PC-9 (cell line): ENCODE measurements around the gene DLX4. TPM values are rescaled to one million over a fixed set of nuclear protein-coding genes. Genes with fewer than 3 reads are reported as not detected.

Experiments used
- BruUV-seq: library from RNA; stranded (reverse); fragments of 400-500 nt; replicated peaks from 2 replicates; lab custom pipeline; 2021; lab: Mats Ljungman, UMichigan
- CTCF ChIA-PET: fragments of 300-600 bp; sonication (Branson Sonifier 250); formaldehyde crosslinking; loops from one replicate; lab custom pipeline; 2022; ENCODE audit warnings: antibody characterized with exemption; lab: Charles Lee
- POLR2A ChIA-PET: fragments of 300-600 bp; sonication (Branson Sonifier 250); formaldehyde crosslinking; loops from one replicate; lab custom pipeline; 2022; ENCODE audit warnings: antibody characterized with exemption; ENCODE audit not compliant: unreplicated experiment; lab: Charles Lee
- DNase-seq, 2 experiments: peaks; one replicate each; pipeline versions ENCODE4 v3.0.0 to v3.0.0-alpha.2; 2015 to 2022; ENCODE audit warnings: mixed read lengths in 1 of 2
- H2AFZ ChIP-seq: fragments of 200-600 bp; sonication (generic); 2 replicates; pipeline ENCODE4 v1.8.1; 2017; ENCODE audit warnings: antibody characterized with exemption
- H3F3A ChIP-seq: fragments of 200-600 bp; sonication (generic); 2 replicates; pipeline ENCODE4 v1.8.1; 2017; ENCODE audit warnings: antibody characterized with exemption, mild to moderate bottlenecking, low read depth; ENCODE audit not compliant: insufficient read depth
- H3K27ac ChIP-seq: fragments of 200-600 bp; sonication (generic); 2 replicates; pipeline ENCODE4 v1.6.1; 2016; ENCODE audit warnings: mixed run types
- H3K27me3 ChIP-seq: fragments of 200-600 bp; sonication (generic); 2 replicates; pipeline ENCODE4 v1.6.1; 2016; ENCODE audit warnings: low read depth, mixed run types; ENCODE audit not compliant: insufficient read depth
- H3K36me3 ChIP-seq: fragments of 200-600 bp; sonication (generic); 2 replicates; pipeline ENCODE4 v1.6.1; 2016; ENCODE audit warnings: low read depth, mixed run types
- H3K4me1 ChIP-seq: fragments of 200-600 bp; sonication (generic); replicated peaks from 2 replicates; pipeline ENCODE4 v1.6.1; 2016; ENCODE audit warnings: mixed run types; ENCODE audit not compliant: insufficient read depth
- H3K4me2 ChIP-seq: fragments of 200-600 bp; sonication (generic); 2 replicates; pipeline ENCODE4 v1.6.1; 2017; ENCODE audit warnings: mixed run types
- H3K4me3 ChIP-seq: fragments of 200-600 bp; sonication (generic); 2 replicates; pipeline ENCODE4 v1.6.1; 2016; ENCODE audit warnings: mixed run types
- H3K79me2 ChIP-seq: fragments of 200-600 bp; sonication (generic); 2 replicates; pipeline ENCODE4 v1.6.1; 2017; ENCODE audit warnings: low read depth, mixed run types
- H3K9me2 ChIP-seq: fragments of 200-600 bp; sonication (generic); 2 replicates; pipeline ENCODE4 v1.8.1; 2017; ENCODE audit warnings: mild to moderate bottlenecking; ENCODE audit not compliant: insufficient read depth
- H3K9me3 ChIP-seq: fragments of 200-600 bp; sonication (generic); 2 replicates; pipeline ENCODE4 v1.8.1; 2016; ENCODE audit warnings: low read depth; ENCODE audit not compliant: insufficient read depth
- H4K20me1 ChIP-seq: fragments of 200-600 bp; sonication (generic); 2 replicates; pipeline ENCODE4 v1.8.1; 2017; ENCODE audit not compliant: insufficient read depth
- CTCF ChIP-seq: fragments of 200-600 bp; sonication (generic); conservative IDR thresholded peaks from 2 replicates; pipeline ENCODE4 v1.6.1; 2017; ENCODE audit warnings: mixed run types, antibody characterized with exemption, mild to moderate bottlenecking, moderate library complexity
- EZH2 ChIP-seq: fragments of 200-600 bp; sonication (generic); IDR thresholded peaks from 2 replicates; pipeline ENCODE4 v1.8.0; 2017; ENCODE audit warnings: antibody characterized with exemption, low read depth
- intact Hi-C: fragments of 100-400 bp; cut with micrococcal nuclease; formaldehyde crosslinking; loops from one replicate; pipeline ENCODE4 v1.10.0; 2022; ENCODE audit not compliant: unreplicated experiment
- total RNA-seq: library from RNA; stranded (reverse); gene quantifications from 2 replicates; pipeline ENCODE4 v1.2.3, GENCODE V29; 2021

The DLX4 gene
- total RNA-seq, 1 experiment from 2014 or later = 8.8 TPM

DNA sequence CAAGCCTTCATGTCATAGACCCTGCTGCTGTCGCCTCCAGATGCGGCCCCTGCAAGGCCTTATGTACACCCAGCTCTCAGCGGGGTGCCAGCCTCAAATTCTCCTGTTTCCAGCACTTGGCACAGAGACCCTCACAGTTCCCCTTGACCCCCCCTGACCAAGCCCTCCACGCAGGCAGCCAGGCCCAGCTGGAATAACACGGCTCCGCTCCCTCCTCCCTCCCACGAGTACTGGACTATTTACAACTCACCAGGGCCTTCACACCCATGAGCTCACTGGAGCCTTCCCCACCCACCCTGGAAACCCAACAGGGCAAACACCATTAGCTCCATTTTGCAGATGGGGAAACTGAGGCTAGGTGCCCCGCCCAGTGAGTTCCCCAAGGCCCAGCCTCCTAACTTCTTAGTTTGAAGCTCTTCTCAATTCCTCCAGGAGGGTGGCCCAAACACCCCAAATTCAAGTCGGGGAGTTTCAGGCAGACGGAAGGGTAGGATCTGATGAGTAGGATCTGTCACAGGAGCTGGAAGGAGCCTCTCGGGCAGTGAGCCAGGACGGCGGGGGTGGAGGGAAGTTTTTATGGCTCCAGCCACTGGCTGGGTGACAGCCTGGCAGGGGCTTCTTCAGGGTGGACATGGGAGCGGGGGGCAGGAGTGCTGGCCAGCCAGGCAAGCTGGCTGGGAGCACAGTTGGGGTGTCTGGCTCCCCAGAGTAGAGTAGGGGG, 17.5 kb upstream of the DLX4 start:
- Histone ChIP-seq H4K20me1 (no peaks in the 10 kb centered on the region), H3K36me3 (no peaks in the 10 kb centered on the region), H3K9me2 (no peaks in the 10 kb centered on the region), H3F3A (peaks cover 3% of the 10 kb centered on the region; the same call in 1 of the 2 replicates), H3K27me3 (peaks cover 3% of the 10 kb centered on the region; the same call in 1 of the 2 replicates), H3K27ac (no peak overlapping the region), H3K4me2 (no peak overlapping the region), H3K9me3 (no peaks in the 10 kb centered on the region), H3K4me1 (no peaks in the 10 kb centered on the region), H2AFZ (no peak overlapping the region), H3K4me3 (no peak overlapping the region), H3K79me2 (no peaks in the 10 kb centered on the region)
- ChIA-PET CTCF (interaction anchor here (0.5 to 2.3 kb wide), 4 partner anchors 24 to 611 kb away, joined by 3 to 22 read pairs (median 7); no protein-coding TSS in a partner anchor), POLR2A (no interaction called here)
- TF ChIP-seq CTCF (no peak), EZH2 (no peak)
- DNase-seq = no peak
- BruUV-seq = no TSS peak
- intact Hi-C loops = loop anchor here (1.0 to 2.0 kb wide), 3 partner anchors 44 to 90 kb away; partner anchors contain the start of gene DLX3

DNA sequence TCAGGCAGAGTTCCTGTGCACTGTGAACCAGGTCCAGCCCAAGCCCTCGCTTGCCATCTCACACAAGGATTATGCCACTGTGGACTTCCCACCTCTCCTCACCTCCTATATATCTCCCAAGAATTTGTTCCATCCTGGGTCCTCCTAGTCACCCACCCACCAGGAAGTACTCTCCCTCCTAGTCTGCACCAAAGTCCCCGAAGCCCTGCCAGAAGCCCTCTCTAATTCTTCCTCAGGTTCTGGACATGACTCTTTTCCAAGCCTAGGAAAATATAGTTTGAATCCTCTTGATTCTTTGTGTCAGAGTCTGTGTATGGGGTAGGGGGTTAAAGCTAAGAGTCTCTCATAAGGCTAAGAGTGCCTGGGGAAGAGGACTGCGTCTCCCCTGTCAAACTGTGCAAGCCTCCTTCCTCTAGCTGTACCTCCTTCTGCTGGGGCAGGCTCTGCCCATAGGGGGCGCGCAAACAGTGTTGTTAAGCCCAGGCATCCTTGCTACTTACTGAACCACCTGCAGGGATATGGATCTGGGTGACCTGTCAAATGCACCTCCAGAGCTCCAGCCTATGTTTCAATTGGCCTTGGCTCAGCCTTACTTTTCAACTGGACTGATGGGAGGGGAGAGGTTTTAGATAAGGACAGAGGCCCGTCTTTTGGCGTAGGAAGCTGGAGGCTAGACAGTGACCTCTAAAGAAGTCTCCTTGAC, 16.6 kb upstream of the DLX4 start:
- Histone ChIP-seq H3K36me3 (no peaks in the 10 kb centered on the region), H3F3A (peaks cover 3% of the 10 kb centered on the region; the same call in 1 of the 2 replicates), H3K4me1 (no peaks in the 10 kb centered on the region), H3K9me3 (no peaks in the 10 kb centered on the region), H3K9me2 (no peaks in the 10 kb centered on the region), H3K27me3 (peaks cover 3% of the 10 kb centered on the region; the same call in 1 of the 2 replicates), H3K27ac (no peak overlapping the region), H3K4me3 (no peak overlapping the region), H4K20me1 (no peaks in the 10 kb centered on the region), H3K4me2 (no peak overlapping the region), H3K79me2 (no peaks in the 10 kb centered on the region), H2AFZ (no peak overlapping the region)
- peak; percentile 70 to 83 for DNase-seq
- intact Hi-C loops = loop anchor here (1.0 to 2.0 kb wide), 3 partner anchors 43 to 91 kb away; partner anchors contain the start of gene DLX3
- CTCF ChIA-PET = interaction anchor here (0.6 to 2.3 kb wide), 3 partner anchors 45 to 333 kb away, joined by 3 to 22 read pairs (median 3); no protein-coding TSS in a partner anchor
- POLR2A ChIA-PET = no interaction called here
- BruUV-seq = no TSS peak
- TF ChIP-seq CTCF (peak; percentile 97), EZH2 (no peak)

DNA sequence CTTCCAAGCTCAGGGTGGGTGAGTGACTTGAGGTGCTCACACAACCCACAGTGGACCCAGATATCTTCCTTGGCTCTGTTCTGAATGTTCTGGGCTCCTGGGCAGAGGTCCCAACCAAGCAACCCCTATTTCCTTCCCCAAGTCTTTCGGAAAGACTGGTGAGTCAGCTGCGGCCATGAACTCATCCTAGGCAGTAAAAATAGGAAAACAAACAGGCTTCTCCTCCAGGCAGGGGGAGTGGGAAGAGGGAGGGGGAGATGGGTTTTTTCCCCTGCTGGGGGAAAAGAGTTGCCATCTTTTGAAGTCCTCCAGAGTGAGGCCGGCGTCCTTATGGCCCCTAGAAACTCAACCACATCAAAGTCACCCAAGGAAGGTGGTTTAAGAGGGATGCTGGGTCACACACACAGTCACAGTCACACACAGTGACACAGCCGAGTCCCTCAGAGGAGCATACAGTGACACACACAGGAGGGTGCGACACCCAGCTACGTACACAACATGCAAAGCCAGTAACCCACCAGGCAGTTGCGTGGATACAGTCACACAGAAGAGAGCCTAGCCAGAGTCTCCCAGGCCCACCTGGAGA, 16.0 kb upstream of the DLX4 start:
- no peaks in the 10 kb centered on the region for H3K36me3 ChIP-seq
- H3K9me2 ChIP-seq = no peaks in the 10 kb centered on the region
- ChIA-PET CTCF (interaction anchor here (0.6 to 2.3 kb wide), 2 partner anchors 44 to 170 kb away, joined by 3 to 22 read pairs; no protein-coding TSS in a partner anchor), POLR2A (no interaction called here)
- peaks cover 3% of the 10 kb centered on the region; the same call in 1 of the 2 replicates for H3F3A ChIP-seq
- no peak overlapping the region for H2AFZ ChIP-seq
- H3K27me3 ChIP-seq = peaks cover 3% of the 10 kb centered on the region; the same call in 1 of the 2 replicates
- no peak overlapping the region for H3K27ac ChIP-seq
- H3K4me1 ChIP-seq = no peaks in the 10 kb centered on the region
- H3K9me3 ChIP-seq = no peaks in the 10 kb centered on the region
- intact Hi-C loops = loop anchor here (1.0 to 2.0 kb wide), 3 partner anchors 42 to 92 kb away; partner anchors contain the start of gene DLX3
- no peak overlapping the region for H3K4me3 ChIP-seq
- H3K4me2 ChIP-seq = no peak overlapping the region
- TF ChIP-seq EZH2 = no peak
- no peak for TF ChIP-seq CTCF
- no peak for DNase-seq
- no peaks in the 10 kb centered on the region for H4K20me1 ChIP-seq
- BruUV-seq = no TSS peak
- no peaks in the 10 kb centered on the region for H3K79me2 ChIP-seq
